Measurements from ENCODE around the gene TMEM100.

DNA sequence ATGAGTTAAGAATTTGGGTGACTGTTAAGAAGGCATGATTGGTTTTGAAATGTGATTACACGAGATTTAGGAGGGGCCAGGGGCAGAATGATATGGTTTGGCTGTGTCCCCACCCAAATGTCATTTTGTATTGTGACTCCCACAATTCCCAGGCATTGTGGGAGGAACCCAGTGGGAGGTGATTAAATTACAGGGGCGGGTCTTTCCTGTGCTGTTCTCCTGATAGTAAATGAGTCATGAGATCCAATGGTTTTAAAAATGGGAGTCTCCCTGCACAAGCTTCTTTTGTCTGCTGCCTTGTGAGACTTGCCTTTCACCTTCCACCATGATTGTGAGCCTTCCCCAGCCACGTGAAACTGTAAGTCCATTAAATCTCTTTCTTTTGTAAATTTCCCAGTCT, 34.6 kb downstream of the TMEM100 start:
- no peak for TF ChIP-seq EZH2 (IDR thresholded peaks at IDR 0.05; ENCODE audit: low read length, missing control alignments)
- TF ChIP-seq, protein P1, sequence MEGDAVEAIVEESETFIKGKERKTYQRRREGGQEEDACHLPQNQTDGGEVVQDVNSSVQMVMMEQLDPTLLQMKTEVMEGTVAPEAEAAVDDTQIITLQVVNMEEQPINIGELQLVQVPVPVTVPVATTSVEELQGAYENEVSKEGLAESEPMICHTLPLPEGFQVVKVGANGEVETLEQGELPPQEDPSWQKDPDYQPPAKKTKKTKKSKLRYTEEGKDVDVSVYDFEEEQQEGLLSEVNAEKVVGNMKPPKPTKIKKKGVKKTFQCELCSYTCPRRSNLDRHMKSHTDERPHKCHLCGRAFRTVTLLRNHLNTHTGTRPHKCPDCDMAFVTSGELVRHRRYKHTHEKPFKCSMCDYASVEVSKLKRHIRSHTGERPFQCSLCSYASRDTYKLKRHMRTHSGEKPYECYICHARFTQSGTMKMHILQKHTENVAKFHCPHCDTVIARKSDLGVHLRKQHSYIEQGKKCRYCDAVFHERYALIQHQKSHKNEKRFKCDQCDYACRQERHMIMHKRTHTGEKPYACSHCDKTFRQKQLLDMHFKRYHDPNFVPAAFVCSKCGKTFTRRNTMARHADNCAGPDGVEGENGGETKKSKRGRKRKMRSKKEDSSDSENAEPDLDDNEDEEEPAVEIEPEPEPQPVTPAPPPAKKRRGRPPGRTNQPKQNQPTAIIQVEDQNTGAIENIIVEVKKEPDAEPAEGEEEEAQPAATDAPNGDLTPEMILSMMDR (conservative IDR thresholded peaks at IDR 0.05 in 1 of 2, IDR thresholded peaks at IDR 0.05 in 1 of 2; ENCODE audit: low read depth in 1 of 2, low read length in 2 of 2), result no peak
